ENCODE data around the gene KHDC1. TPM values are rescaled to one million over a fixed set of nuclear protein-coding genes. Genes with fewer than 3 reads are reported as not detected.

Gene KHDC1
- total RNA-seq, 6 experiments from 2014 or later = 4.8 to 6.3 (median 5.9) TPM

DNA sequence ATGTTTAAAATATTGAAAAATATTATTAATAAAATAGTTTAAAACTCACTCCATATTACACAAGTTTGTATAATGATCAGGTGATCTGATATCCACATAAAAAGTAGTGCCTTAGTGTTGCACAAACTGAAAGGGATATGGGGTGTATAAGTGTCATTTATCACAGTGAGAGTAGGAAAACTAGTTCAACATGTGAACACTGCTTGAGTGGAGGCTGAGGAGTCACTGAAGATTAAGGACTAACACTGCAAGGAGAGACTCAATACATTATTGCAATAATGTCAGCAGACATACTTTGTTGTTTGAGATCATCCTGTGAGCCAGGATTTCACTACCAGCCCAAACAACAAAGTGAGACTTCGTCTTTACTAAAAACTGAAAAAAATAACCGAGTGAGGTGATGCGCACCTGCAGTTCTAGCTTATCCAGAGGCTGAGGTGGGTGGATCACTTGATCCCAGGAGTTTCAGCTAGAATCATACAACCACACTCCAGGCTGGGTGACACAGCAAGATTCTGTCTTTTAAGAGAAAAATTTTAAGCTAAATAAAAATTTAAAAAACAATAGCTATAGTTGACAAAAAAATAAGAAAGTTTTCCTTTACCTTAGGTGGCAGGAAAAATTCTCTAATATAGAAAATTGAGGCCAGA is 35.3 kb downstream of the KHDC1 start:
- Mint-ChIP-seq H3K4me1 (ENCODE audit: low read depth) (peaks cover 20% of the 10 kb centered on the region), H3K27me3 (ENCODE audit: insufficient read depth) (peaks cover 4% of the 10 kb centered on the region; the same call in 1 of the 2 replicates), H3K27ac (no peak overlapping the region), H3K9me3 (peaks cover 3% of the 10 kb centered on the region; the same call in 1 of the 2 replicates), H3K4me3 (no peak overlapping the region), H3K36me3 (ENCODE audit: low read depth) (peaks cover 10% of the 10 kb centered on the region)
- TF ChIP-seq, protein P1, sequence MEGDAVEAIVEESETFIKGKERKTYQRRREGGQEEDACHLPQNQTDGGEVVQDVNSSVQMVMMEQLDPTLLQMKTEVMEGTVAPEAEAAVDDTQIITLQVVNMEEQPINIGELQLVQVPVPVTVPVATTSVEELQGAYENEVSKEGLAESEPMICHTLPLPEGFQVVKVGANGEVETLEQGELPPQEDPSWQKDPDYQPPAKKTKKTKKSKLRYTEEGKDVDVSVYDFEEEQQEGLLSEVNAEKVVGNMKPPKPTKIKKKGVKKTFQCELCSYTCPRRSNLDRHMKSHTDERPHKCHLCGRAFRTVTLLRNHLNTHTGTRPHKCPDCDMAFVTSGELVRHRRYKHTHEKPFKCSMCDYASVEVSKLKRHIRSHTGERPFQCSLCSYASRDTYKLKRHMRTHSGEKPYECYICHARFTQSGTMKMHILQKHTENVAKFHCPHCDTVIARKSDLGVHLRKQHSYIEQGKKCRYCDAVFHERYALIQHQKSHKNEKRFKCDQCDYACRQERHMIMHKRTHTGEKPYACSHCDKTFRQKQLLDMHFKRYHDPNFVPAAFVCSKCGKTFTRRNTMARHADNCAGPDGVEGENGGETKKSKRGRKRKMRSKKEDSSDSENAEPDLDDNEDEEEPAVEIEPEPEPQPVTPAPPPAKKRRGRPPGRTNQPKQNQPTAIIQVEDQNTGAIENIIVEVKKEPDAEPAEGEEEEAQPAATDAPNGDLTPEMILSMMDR (IDR thresholded peaks at IDR 0.05) = no peak
- no peak for DNase-seq

DNA sequence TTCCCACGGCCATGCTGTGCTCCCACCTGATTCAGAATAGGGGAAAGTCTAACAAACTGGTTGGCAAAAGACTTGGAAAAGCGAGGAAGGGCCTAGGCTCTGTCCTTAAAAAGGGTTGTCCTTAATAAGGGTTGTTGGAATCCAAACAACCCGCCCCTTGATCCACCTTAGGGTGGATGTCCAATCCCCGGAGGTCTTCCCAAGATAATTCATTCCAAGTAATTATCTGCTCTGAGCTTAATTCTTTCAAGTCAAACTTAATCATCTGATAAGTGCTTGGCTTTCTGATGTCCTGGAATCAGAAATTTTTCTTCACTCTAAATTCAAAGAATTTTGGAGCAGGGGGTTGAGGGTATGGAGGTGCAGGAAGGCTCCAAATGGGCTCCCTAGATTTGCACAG is 37.6 kb downstream of the KHDC1 start, which contains the start of gene KHDC1L:
KHDC1L (minus strand) TSS at position 101 of the 400 bp plus-strand sequence; CDS start at position 13, 88 bp downstream.
- peaks cover 9% of the 10 kb centered on the region; the same call in 1 of the 2 replicates for H3K4me1 Mint-ChIP-seq (ENCODE audit: low read depth)
- no peak for DNase-seq
- TF ChIP-seq, protein P1 (IDR thresholded peaks at IDR 0.05) = no peak
- H3K4me3 Mint-ChIP-seq = no peak within 1 kb of the TSS
- H3K27me3 Mint-ChIP-seq (ENCODE audit: insufficient read depth) = peaks cover 4% of the 10 kb centered on the region; the same call in 1 of the 2 replicates
- no peak within 1 kb of the TSS for H3K27ac Mint-ChIP-seq
- H3K36me3 Mint-ChIP-seq (ENCODE audit: low read depth) = peaks cover 5% of the 10 kb centered on the region
- H3K9me3 Mint-ChIP-seq = peaks cover 3% of the 10 kb centered on the region; the same call in 1 of the 2 replicates

DNA sequence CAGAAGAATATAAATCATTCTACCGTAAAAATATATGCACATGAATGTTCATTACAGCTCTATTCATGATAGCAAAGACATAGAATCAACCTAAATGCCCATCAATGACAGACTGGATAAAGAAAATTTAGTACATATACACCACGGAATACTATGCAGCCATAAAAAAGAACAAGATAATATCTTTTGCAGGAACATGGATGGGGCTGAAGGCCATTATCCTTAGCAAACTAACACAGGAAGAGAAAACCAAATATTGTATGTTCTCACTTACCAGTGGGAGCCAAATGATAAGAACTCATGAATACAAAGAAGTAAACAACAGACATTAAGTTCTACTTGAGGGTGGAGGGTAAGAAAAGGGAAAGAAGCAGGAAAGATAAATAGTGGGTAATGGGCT is 46.1 kb downstream of the KHDC1 start:
- H3K36me3 Mint-ChIP-seq (ENCODE audit: low read depth) = no peaks in the 10 kb centered on the region
- TF ChIP-seq, protein P1 (IDR thresholded peaks at IDR 0.05) = no peak
- no peaks in the 10 kb centered on the region; the same call in 1 of the 2 replicates for H3K27me3 Mint-ChIP-seq (ENCODE audit: insufficient read depth)
- no peaks in the 10 kb centered on the region for H3K4me1 Mint-ChIP-seq (ENCODE audit: low read depth)
- DNase-seq = no peak
- no peaks in the 10 kb centered on the region for H3K9me3 Mint-ChIP-seq
- no peak overlapping the region for H3K4me3 Mint-ChIP-seq
- no peak overlapping the region for H3K27ac Mint-ChIP-seq

DNA sequence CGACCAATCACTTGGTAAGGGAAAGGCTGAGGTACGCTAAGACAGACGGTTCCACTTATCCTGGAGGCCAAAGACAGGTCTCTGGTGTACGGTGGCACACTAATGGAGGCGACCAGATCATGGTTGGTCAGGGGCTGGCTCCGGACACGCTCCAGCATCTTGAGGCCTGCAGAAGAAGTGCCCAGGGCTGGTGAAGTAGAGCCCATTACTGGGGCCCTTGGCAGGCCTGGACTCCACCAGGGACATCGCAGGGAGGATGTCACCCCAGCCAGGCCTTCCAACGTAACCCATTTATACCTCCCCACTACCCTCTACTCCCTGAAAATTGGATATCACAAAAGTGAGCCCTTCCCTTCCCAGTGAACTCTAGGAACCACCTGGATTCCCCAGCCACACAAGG is 53.9 kb downstream of the KHDC1 start:
- DNase-seq = no peak
- Mint-ChIP-seq H3K36me3 (ENCODE audit: low read depth) (no peaks in the 10 kb centered on the region), H3K9me3 (no peaks in the 10 kb centered on the region), H3K27ac (no peak overlapping the region), H3K4me1 (ENCODE audit: low read depth) (no peaks in the 10 kb centered on the region), H3K4me3 (no peak overlapping the region), H3K27me3 (ENCODE audit: insufficient read depth) (no peaks in the 10 kb centered on the region; the same call in 1 of the 2 replicates)
- TF ChIP-seq, protein P1 (IDR thresholded peaks at IDR 0.05) = no peak

DNA sequence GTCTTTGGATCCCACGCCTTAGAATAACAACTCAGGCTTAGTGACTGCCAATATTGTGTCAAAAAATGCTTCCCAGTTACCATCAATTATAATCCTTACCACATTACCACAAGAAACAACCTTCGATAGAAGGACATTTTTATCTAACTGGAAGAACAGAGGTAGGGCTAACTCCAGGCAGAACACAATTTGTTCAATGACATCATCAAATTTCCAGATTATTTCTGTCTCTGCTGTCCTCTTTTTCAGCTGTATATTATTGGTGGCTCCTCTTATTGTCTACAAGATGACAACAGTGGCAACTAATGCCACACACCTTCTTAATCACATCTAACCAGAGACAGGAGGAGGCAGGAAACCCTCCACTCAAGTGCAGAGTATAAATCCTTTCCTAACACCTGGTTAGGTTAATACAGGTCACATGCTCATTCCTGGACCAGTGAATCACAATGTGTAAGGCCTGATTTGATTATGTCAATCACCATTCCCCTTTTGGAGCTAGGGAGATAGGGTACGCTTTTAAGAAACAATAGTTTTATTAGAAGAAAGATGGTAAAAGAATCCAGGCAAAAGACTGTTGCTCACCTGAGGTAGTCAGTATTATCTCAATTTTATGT is 55.7 kb downstream of the KHDC1 start:
- peaks cover 8% of the 10 kb centered on the region for H3K4me1 Mint-ChIP-seq (ENCODE audit: low read depth)
- H3K4me3 Mint-ChIP-seq = no peak overlapping the region
- no peak overlapping the region for H3K27ac Mint-ChIP-seq
- H3K36me3 Mint-ChIP-seq (ENCODE audit: low read depth) = no peaks in the 10 kb centered on the region
- no peaks in the 10 kb centered on the region; the same call in 1 of the 2 replicates for H3K27me3 Mint-ChIP-seq (ENCODE audit: insufficient read depth)
- H3K9me3 Mint-ChIP-seq = no peaks in the 10 kb centered on the region
- TF ChIP-seq, protein P1 (IDR thresholded peaks at IDR 0.05) = no peak
- DNase-seq = no peak
